GM19351 (cell line): ENCODE results near the gene CASP9.
A peak's percentile ranks its signal among the peaks of the same experiment; 100 is the strongest.

Experiments
- ATAC-seq: cut with Tn5 transposase; IDR thresholded peaks from one replicate; pipeline ENCODE4 v1.9.1; 2021; ENCODE audit warnings: mild to moderate bottlenecking, moderate library complexity; ENCODE audit not compliant: unreplicated experiment

CASP9 gene

DNA sequence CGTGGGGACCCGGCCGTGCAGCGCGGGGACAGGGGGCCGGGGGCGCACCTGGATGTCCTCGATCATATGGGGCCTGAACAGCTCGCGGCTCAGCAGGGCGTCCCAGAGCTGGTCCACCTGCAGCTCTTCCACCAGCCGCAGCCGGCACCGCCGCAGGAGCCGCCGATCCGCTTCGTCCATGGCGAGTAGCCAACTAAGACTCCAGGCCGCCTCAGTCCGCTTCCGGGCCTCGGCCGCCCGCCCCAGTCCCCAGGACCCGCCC is at the start of gene CASP9:
TSS of gene CASP9 (minus strand) at position 195 of the 262 bp plus-strand sequence. CDS start at position 180, 15 bp downstream.
- ATAC-seq = no peak

DNA sequence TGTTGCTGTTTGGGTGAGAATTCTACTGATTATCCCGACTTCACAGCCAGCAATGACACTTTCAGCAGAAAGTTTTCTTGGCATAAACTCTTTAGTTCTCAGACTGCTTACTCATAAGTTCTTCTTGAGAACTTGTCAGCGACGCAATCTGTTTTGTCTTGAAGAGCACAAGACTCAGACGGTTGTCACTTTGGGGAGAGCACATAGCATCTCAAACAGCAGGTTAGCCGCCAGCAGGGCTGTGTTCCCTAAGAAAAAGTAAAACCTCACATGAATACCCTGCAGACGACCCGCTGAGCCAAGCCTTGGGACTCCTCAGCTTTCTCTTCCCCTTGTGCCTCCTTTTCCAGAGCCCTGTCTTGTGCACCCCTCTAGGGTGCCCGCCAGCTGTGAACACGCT is 49.5 kb upstream of the CASP9 start:
- no peak for ATAC-seq

- ATAC-seq = no peak
Observed at GRCh38 chr1:15571266-15571665, 47.3 kb upstream of the CASP9 start.

DNA sequence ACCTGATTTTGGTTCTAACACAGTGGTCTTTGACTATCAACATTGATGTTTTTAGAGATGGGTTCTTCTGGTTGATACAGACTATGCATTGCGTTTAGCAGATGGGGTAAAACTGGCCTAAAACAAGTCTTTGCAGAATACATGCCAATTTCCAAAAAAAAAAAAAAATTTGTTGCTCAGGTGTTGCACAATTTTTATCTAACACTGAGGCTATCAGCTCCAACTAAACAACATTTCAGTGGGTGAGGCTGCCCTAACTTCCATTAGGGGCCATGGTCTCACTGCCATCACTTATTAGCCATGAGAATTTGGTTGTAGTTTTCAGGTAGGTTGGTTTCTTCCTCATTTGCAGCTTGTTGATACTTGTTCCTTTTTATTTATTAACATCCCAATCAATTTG is 46.8 kb upstream of the CASP9 start:
- ATAC-seq = no peak

DNA sequence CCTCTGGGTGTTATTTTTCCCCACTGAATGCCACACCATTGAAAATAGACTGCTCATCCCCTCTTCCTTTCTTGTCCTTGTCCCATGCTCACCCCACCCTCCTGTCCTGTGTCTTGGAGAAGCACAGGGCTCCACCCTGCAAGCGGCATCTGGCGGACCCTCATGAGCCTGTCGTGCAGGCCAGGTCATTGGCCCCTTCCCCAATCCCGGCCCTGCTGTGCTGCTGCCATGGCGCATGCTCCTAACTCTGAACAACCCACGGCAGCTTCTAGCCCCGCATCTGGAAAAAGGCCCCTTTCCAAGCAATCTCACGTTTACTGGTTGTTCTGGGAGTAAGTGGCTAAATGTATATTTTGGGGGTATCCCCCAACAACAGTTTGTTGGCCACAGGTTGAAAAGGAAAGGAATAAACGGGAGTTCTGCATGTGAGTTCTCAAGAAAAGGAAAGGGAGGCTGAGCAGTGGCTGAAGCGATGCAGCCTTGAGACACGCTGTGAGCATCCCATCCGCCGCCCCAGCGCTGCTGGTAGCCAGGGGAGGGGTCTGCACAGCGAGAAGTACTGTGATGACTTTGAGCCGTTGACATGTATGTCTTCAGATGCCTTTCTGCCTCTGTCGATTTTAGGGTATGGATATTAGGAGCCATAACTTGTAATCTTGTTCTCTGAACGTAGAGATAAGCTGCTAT is 44.5 kb upstream of the CASP9 start:
- ATAC-seq = no peak

- no peak for ATAC-seq
Observed at GRCh38 chr1:15559189-15559810, 35.3 kb upstream of the CASP9 start.

DNA sequence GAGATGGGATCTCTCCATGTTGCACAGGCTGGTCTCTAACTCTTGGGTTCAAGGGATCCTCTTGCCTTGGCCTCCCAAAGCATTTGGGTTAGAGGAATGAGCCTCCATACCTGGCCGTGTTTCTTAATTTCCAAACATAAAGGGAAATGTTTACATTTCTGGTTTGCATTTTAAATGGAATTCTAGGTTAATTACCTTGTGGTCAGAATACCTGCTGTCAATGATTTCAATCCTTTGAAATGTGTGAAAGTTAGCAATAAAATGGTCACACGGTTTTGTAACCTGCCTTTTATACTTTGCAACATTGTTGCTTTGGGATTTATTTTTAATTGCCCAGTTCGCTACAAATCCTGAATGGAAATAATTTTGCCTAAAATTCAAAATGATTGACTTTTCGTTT is 34.5 kb upstream of the CASP9 start:
- no peak for ATAC-seq

DNA sequence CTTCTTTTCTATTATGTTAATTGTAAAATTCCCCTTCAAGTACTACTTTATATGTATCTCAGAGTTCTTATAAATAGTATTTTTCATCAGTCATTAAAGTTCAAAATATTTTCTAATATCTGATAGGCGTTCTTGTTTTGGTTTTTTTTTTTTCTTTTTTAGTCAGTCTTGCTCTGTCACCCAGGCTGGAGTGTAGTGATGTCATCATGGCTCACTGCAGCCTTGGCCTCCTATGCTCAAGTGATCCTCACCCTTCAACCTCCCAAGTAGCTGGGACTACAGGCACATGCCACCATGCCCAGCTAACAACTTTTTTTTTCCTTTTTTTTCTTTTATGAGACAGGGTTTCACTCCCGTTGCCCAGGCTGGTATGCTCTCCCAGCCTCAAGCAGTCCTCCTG is 33.6 kb upstream of the CASP9 start:
- ATAC-seq = no peak

DNA sequence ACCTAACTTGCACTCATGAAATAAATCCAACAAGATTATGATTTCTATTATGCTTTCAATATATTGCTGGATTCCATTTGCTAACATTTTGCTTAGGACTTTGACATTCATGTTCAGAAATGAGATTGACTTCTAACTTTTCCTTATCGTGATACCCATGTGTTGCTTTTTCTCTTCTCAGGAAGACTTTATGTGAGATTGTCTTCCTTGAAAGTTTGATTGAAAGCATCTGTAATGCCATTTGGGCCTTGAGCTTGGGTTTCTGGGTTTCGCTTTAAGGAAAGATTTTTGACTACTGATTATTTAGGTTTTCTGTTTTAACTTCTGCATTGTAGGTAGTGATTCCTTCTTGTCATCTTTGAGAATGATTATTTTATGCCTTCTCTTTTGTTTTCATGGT is 33.0 kb upstream of the CASP9 start:
- no peak for ATAC-seq

GRCh38 chr1:15550573-15550972 is 26.6 kb upstream of the CASP9 start:
- no peak for ATAC-seq

GRCh38 chr1:15546641-15547040 is 22.6 kb upstream of the CASP9 start:
- ATAC-seq = no peak

GRCh38 chr1:15543589-15544568 is 19.9 kb upstream of the CASP9 start:
- no peak for ATAC-seq

DNA sequence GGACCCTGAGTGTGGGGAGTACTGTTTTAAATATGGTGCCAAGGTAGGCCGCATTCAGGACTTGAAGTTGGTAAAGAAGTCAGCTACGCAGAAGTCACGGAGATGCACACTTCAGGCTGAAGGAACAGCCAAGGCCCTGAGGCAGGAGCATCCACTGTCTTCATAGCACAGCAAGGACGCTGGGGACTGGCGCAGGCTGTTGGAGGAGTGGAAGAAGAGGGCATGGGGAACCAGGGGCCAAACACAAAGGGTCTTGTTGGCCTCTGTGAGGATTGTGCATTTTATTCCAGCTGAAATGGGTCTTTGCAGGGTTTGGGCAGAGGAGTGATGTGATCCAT is 19.2 kb upstream of the CASP9 start:
- no peak for ATAC-seq

DNA sequence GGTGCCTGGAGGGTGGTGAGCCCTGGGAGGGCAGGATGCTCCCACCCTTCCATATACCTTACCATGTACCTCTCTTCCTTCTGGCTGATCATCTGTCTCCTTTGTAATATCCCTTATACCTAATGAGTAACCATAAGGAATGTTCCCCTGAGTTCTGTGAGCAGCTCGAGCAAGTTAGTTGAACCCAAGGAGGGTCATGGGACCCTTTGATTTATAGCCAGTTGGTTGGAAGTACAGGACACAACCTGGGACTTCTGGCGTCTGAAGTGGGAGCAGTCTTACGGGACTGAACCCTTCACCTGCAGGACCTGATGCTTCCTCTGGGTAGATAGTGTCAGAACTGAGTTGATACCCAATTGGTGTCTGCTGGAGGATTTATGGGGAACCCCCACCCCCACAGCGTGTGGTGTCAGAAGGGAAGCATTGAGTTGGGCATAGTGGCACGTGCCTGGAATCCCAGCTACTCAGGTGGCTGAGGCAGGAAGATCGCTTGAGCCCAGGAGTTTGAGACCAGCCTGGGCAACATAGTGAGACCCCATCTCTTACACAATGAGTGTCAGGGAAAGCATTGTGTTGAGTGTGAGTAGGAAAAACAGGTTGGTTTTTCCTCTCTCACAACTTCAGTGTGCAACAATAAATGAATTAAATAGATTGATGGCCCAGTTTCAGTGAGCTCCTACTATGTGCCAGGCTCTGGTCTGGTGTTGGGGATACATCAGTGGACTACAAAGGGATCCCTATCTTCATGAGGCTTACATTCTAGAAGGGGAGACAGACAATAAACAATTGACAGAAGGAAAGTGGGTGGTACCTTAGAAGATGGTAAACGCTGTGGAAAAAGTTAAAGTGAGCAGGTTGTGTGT is 18.6 kb upstream of the CASP9 start:
- ATAC-seq = no peak

DNA sequence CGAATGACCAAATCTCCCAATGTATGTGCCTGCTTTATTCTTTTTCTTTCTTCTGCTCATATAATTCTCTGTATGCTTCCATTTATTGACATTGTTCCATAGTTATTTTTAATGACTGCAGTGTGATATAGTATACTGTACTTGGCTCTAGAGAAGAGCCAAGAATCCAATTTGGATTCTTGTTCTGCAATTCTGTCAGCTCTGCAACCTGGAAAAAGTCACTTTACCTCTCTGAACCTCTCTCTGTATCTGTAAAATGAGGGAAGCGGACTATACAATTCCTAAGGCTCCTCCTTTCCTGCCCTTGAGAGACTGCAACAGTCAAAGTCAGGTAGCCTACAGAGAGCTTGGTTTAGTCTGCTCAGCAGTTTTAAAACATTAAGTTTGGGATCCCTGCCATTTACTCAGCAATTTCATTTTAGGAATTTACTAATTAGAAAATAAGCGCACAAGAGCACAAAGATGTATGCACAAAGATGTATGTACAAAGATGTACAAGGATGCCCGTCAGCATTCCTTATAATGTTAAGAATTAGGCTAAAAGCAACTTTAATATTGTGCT is 17.3 kb upstream of the CASP9 start:
- ATAC-seq = no peak

DNA sequence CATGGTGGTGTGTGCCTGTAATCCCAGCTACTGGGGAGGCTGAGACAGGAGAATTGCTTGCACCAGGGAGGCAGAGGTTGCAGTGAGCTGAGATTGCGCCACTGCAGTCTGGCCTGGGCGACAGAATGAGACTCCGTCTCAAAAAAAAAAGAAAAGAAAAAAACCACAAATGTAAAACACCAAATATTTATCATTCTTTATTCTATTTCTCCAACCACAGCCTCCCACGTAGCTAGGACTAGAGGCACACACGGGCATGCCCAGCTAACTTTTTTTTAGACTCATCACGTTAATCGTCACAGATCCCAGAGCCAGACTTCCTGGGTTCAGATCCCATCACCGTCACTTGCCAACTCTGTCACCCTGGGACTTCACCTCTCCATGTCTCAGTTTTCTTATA is 16.2 kb upstream of the CASP9 start:
- no peak for ATAC-seq

- no peak for ATAC-seq
Observed at GRCh38 chr1:15538771-15539170, 14.8 kb upstream of the CASP9 start.

DNA sequence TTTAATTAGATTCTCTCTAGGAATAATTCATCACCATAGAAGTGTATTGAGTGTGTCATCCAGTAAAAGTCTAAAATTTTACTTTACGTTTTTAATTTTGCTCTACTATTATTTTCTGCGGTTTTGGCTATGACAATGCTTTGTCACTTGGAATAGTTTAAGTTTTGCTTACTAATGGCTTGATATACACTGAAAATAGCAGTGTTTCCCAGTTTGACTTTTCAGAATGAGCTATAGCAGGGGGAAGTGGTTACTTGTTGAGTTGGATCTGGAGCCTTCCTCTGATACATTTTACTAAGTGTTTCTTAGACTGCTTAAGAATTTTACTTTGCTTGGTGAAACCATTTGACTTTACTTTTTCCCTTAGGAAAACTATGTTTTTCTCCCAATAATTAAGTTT is 7.7 kb upstream of the CASP9 start:
- ATAC-seq = no peak

GRCh38 chr1:15531003-15531402 is 7.0 kb upstream of the CASP9 start:
- ATAC-seq = no peak

DNA sequence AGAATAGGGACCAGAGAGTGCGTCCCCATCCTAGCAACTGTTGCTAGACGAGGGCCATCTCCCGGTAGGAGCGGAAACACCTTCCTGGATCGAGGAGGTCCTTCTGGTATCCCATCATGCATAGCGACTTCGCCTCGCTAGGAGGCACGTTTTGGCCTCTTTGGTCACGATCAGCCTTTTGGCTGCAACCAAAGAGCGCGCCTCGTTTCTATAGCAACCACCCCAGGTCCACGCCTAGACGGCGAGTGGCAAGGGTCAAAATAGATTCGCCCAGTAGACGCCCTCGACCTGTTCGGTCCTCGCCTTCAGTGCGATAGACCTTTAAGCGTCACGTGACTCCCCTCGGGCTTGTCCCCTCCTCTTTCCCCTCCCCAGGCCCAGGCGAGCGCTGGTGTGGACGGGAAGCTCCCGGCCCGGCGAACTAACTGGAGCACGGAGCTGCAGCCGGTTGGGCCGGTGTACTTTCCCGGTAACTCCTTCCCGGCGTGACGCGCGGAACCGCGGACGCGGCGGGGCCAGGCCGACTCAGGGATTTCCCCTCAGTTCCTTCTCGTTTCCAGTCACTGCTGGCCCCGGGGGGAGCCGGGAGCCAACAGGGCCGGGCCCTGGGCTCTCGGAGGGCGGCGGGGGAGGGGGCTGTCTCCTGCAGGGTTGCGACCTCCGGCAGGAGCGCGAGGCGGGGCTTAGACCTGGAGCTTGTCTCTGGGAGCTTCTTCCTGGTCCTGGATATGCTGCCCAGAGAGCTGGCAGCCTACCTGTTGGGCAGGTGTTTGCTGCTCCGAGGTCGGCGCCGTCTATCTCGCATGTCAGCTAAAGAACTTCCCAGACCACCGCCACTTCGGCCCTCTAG is 2.7 kb upstream of the CASP9 start, which contains the start of gene DNAJC16:
TSS of gene DNAJC16 (plus strand) at position 359 of the 850 bp plus-strand sequence. CDS start 2,258 bp downstream, outside the sequence.
- ATAC-seq = peak; percentile 51
